AG10803 (cell line): ENCODE data around the gene ANAPC7.

ENCODE experiments used
- DNase-seq: peaks from one replicate; pipeline ENCODE4 v3.0.0; 2010; ENCODE audit warnings: low read depth
- H3K4me3 ChIP-seq: 2 replicates; pipeline ENCODE4 v1.5.1; 2011; ENCODE audit warnings: mild to moderate bottlenecking, low read length, control low read depth
- CTCF ChIP-seq: conservative IDR thresholded peaks from 2 replicates; pipeline ENCODE4 v1.5.1; 2011; ENCODE audit warnings: mild to moderate bottlenecking, low read length, control low read depth, inconsistent platforms

Gene ANAPC7

GRCh38 chr12:110330124-110330523 is 73.4 kb downstream of the ANAPC7 start:
- DNase-seq, result no peak
- TF ChIP-seq CTCF, result no peak
- no peak overlapping the region for H3K4me3 ChIP-seq

- no peak for DNase-seq
- no peak overlapping the region for H3K4me3 ChIP-seq
- no peak for TF ChIP-seq CTCF
Observed at GRCh38 chr12:110329710-110330109, 73.8 kb downstream of the ANAPC7 start.
